HepG2 (cell line): ENCODE data around the gene ABHD18. TPM values are rescaled to one million over a fixed set of nuclear protein-coding genes. Genes with fewer than 3 reads are reported as not detected.
A peak's percentile ranks its signal among the peaks of the same experiment; 100 is the strongest.

Experiments
- ELF3 ChIP-seq: IDR thresholded peaks from 2 replicates; pipeline ENCODE4 v1.6.1; 2016; ENCODE audit warnings: missing genetic modification reagents, missing compliant biosample characterization
- GABPA ChIP-seq, 2 experiments: IDR thresholded peaks; 2 replicates each; pipeline ENCODE4 v1.6.1; 2011 to 2016; ENCODE audit warnings: low read depth in 2 of 2, low read length in 1 of 2, missing biosample characterization in 1 of 2, missing genetic modification characterization in 1 of 2
- GLI4 ChIP-seq: sonication (generic); formaldehyde crosslinking; IDR thresholded peaks from 2 replicates; pipeline ENCODE4 v1.5.1; 2020; ENCODE audit warnings: missing genetic modification reagents, mild to moderate bottlenecking, moderate library complexity, borderline replicate concordance
- HNRNPK ChIP-seq: fragments of 200-400 bp; formaldehyde crosslinking; IDR thresholded peaks from 2 replicates; pipeline ENCODE4 v1.6.1; 2018; ENCODE audit warnings: low read length, low read depth, moderate library complexity, mild to moderate bottlenecking; ENCODE audit not compliant: poor library complexity, severe bottlenecking
- HOXA7 ChIP-seq: sonication (generic); formaldehyde crosslinking; IDR thresholded peaks from 2 replicates; pipeline ENCODE4 v1.8.1; 2022; ENCODE audit warnings: mild to moderate bottlenecking, missing genetic modification reagents, moderate library complexity
- JUND ChIP-seq: sonication (generic); formaldehyde crosslinking; IDR thresholded peaks from 2 replicates; pipeline ENCODE4 v1.8.0; 2022; ENCODE audit warnings: mild to moderate bottlenecking, missing genetic modification reagents
- LBX2 ChIP-seq: sonication (generic); formaldehyde crosslinking; IDR thresholded peaks from 2 replicates; pipeline ENCODE4 v1.5.0; 2020; ENCODE audit warnings: missing genetic modification reagents, mild to moderate bottlenecking, borderline replicate concordance
- MZF1 ChIP-seq: sonication (generic); formaldehyde crosslinking; IDR thresholded peaks from 2 replicates; pipeline ENCODE4 v1.8.1; 2023; ENCODE audit warnings: mild to moderate bottlenecking, missing genetic modification reagents, borderline replicate concordance
- SUZ12 ChIP-seq: fragments of 150-350 bp; IDR thresholded peaks from 2 replicates; pipeline ENCODE4 v1.6.1; 2014; ENCODE audit warnings: low read depth, low read length
- TSC22D2 ChIP-seq: sonication (generic); formaldehyde crosslinking; IDR thresholded peaks from 2 replicates; pipeline ENCODE4 v1.5.1; 2020; ENCODE audit warnings: missing genetic modification reagents, mild to moderate bottlenecking, borderline replicate concordance
- ZBTB49 ChIP-seq: sonication (generic); formaldehyde crosslinking; IDR thresholded peaks from 2 replicates; pipeline ENCODE4 v1.4.0; 2020; ENCODE audit warnings: missing genetic modification reagents, borderline replicate concordance
- ZFX ChIP-seq: sonication (generic); formaldehyde crosslinking; IDR thresholded peaks from 2 replicates; pipeline ENCODE4 v1.4.0; 2020; ENCODE audit warnings: mild to moderate bottlenecking, low read depth, missing genetic modification reagents, moderate library complexity
- ZMYM2 ChIP-seq: sonication (generic); formaldehyde crosslinking; IDR thresholded peaks from 2 replicates; pipeline ENCODE4 v1.8.0; 2022; ENCODE audit warnings: mild to moderate bottlenecking, missing genetic modification reagents
- ZNF136 ChIP-seq: sonication (generic); formaldehyde crosslinking; IDR thresholded peaks from 2 replicates; pipeline ENCODE4 v1.8.1; 2022; ENCODE audit warnings: low read depth, mild to moderate bottlenecking, moderate library complexity, missing genetic modification reagents
- ZNF276 ChIP-seq: sonication (generic); formaldehyde crosslinking; IDR thresholded peaks from 2 replicates; pipeline ENCODE4 v1.4.0; 2020; ENCODE audit warnings: mild to moderate bottlenecking, low read depth, missing genetic modification reagents
- ZNF333 ChIP-seq: sonication (generic); formaldehyde crosslinking; IDR thresholded peaks from 2 replicates; pipeline ENCODE4 v1.4.0; 2020; ENCODE audit warnings: mild to moderate bottlenecking, missing genetic modification reagents, borderline replicate concordance
- ZNF350 ChIP-seq: sonication (generic); formaldehyde crosslinking; IDR thresholded peaks from 2 replicates; pipeline ENCODE4 v1.4.0; 2020; ENCODE audit warnings: mild to moderate bottlenecking, low read depth, missing genetic modification reagents, borderline replicate concordance
- ZSCAN22 ChIP-seq: sonication (generic); formaldehyde crosslinking; IDR thresholded peaks from 2 replicates; pipeline ENCODE4 v1.4.0; 2020; ENCODE audit warnings: mild to moderate bottlenecking, missing genetic modification reagents
- polyA plus RNA-seq, 8 experiments: library from polyadenylated mRNA; depleted of rRNA in 3 of 8; stranded (reverse) in 7 of 8; unstranded in 1 of 8; fragments of >200 nt; fragmentation: Illumina TruSeq in 4 of 8; extraction: Trizol in 4 of 8; gene quantifications; 2 replicates each; pipeline versions ENCODE4 v1.2.1 to v1.2.3, GENCODE V29; 2011 to 2016; ENCODE audit warnings: low read depth in 4 of 8, missing spikeins in 1 of 8, mixed read lengths in 1 of 8; ENCODE audit not compliant: insufficient read depth in 1 of 8
- total RNA-seq, 5 experiments: library from RNA; depleted of rRNA; stranded (reverse); fragments of >200 nt; fragmentation: Illumina TruSeq; extraction: Trizol; gene quantifications; 2 replicates each; pipeline ENCODE4 v1.2.3, GENCODE V29; 2016; ENCODE audit warnings: low read depth in 1 of 5
- TF ChIP-seq, protein P1 (sequence below): sonication (generic); formaldehyde crosslinking; IDR thresholded peaks from 2 replicates; pipeline ENCODE4 v1.5.1; 2020; ENCODE audit warnings: missing genetic modification reagents, mild to moderate bottlenecking, borderline replicate concordance
- TF ChIP-seq, protein P2 (sequence below): sonication (generic); formaldehyde crosslinking; IDR thresholded peaks from 2 replicates; pipeline ENCODE4 v1.8.1; 2022; ENCODE audit warnings: low read depth, mild to moderate bottlenecking, missing genetic modification reagents

Gene ABHD18
- total and polyA plus RNA-seq, 2 of the 13 experiments (the other 11 are each of a cell fraction or from before 2014, with no cell fraction given), result 5.5 to 16.3 TPM

GRCh38 chr4:127965062-127965802, at the start of gene ABHD18, which contains the start of gene MFSD8 (continued):
- TF ChIP-seq GABPA (IDR thresholded peaks at IDR 0.05; ENCODE audit: low read depth, low read length), result no peak; the same call in 1 of the 2 replicates
- TF ChIP-seq GABPA (CRISPR knock-in tag; IDR thresholded peaks at IDR 0.05; ENCODE audit: low read depth), result peak; percentile 68
- TF ChIP-seq ZNF276 (CRISPR knock-in tag), result no peak
- TF ChIP-seq ZNF333 (CRISPR knock-in tag), result no peak
- TF ChIP-seq ZMYM2, result no peak
- no peak for TF ChIP-seq ZBTB49 (CRISPR knock-in tag)
- peak; percentile 96; the same call in 1 of the 2 replicates for TF ChIP-seq ZNF136 (CRISPR knock-in tag)
- no peak for TF ChIP-seq LBX2 (CRISPR knock-in tag)
- TF ChIP-seq ZFX (CRISPR knock-in tag), result peak; percentile 55
- peak; percentile 77 for TF ChIP-seq ELF3 (CRISPR knock-in tag)
- TF ChIP-seq, protein P1, sequence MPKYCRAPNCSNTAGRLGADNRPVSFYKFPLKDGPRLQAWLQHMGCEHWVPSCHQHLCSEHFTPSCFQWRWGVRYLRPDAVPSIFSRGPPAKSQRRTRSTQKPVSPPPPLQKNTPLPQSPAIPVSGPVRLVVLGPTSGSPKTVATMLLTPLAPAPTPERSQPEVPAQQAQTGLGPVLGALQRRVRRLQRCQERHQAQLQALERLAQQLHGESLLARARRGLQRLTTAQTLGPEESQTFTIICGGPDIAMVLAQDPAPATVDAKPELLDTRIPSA (CRISPR knock-in tag), result no peak
- peak; percentile 52; the same call in 1 of the 2 replicates for TF ChIP-seq MZF1 (CRISPR knock-in tag)
- peak; percentile 93 for TF ChIP-seq ZNF350 (CRISPR knock-in tag)
- no peak for TF ChIP-seq SUZ12
- peak; percentile 27; the same call in 1 of the 2 replicates for TF ChIP-seq GLI4
- TF ChIP-seq TSC22D2, result no peak
- no peak for TF ChIP-seq HOXA7 (CRISPR knock-in tag)
- TF ChIP-seq HNRNPK, result peak; percentile 45
- TF ChIP-seq ZSCAN22 (CRISPR knock-in tag), result peak; percentile 88
- TF ChIP-seq, protein P2, sequence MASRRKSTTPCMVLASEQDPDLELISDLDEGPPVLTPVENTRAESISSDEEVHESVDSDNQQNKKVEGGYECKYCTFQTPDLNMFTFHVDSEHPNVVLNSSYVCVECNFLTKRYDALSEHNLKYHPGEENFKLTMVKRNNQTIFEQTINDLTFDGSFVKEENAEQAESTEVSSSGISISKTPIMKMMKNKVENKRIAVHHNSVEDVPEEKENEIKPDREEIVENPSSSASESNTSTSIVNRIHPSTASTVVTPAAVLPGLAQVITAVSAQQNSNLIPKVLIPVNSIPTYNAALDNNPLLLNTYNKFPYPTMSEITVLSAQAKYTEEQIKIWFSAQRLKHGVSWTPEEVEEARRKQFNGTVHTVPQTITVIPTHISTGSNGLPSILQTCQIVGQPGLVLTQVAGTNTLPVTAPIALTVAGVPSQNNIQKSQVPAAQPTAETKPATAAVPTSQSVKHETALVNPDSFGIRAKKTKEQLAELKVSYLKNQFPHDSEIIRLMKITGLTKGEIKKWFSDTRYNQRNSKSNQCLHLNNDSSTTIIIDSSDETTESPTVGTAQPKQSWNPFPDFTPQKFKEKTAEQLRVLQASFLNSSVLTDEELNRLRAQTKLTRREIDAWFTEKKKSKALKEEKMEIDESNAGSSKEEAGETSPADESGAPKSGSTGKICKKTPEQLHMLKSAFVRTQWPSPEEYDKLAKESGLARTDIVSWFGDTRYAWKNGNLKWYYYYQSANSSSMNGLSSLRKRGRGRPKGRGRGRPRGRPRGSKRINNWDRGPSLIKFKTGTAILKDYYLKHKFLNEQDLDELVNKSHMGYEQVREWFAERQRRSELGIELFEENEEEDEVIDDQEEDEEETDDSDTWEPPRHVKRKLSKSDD (CRISPR knock-in tag), result peak; percentile 84
- peak; percentile 12; the same call in 1 of the 2 replicates for TF ChIP-seq JUND (CRISPR knock-in tag)
